Neural progenitor cell (in vitro differentiated cells): ENCODE data around the gene KANSL3. TPM values are rescaled to one million over a fixed set of nuclear protein-coding genes. Genes with fewer than 3 reads are reported as not detected.

ENCODE experiments used
- DNase-seq: peaks from one replicate; pipeline ENCODE4 v3.0.0-alpha.2; 2016; ENCODE audit warnings: low spot score
- H2AFZ ChIP-seq: fragments of 200-600 bp; sonication (generic); replicated peaks from 2 replicates; pipeline ENCODE4 v1.6.1; 2016; ENCODE audit warnings: antibody characterized with exemption
- H3F3A ChIP-seq: fragments of 200-600 bp; sonication (generic); 2 replicates; pipeline ENCODE4 v1.6.1; 2016; ENCODE audit warnings: antibody characterized with exemption, low read depth
- H3K27ac ChIP-seq: fragments of 200-600 bp; sonication (generic); 2 replicates; pipeline ENCODE4 v1.5.1; 2016; ENCODE audit warnings: mild to moderate bottlenecking
- H3K27me3 ChIP-seq: fragments of 200-600 bp; sonication (generic); 2 replicates; pipeline ENCODE4 v1.6.1; 2016; ENCODE audit warnings: mild to moderate bottlenecking, moderate library complexity
- H3K36me3 ChIP-seq: fragments of 200-600 bp; sonication (generic); 2 replicates; pipeline ENCODE4 v1.5.1; 2016
- H3K4me1 ChIP-seq: fragments of 200-600 bp; sonication (generic); 2 replicates; pipeline ENCODE4 v1.6.1; 2016; ENCODE audit warnings: mixed run types
- H3K4me2 ChIP-seq: fragments of 200-600 bp; sonication (generic); 2 replicates; pipeline ENCODE4 v1.6.1; 2016
- H3K4me3 ChIP-seq: fragments of 200-600 bp; sonication (generic); 2 replicates; pipeline ENCODE4 v1.5.1; 2016
- H3K79me2 ChIP-seq: fragments of 200-600 bp; sonication (generic); 2 replicates; pipeline ENCODE4 v1.6.1; 2016; ENCODE audit warnings: low read depth
- H3K9ac ChIP-seq: fragments of 200-600 bp; sonication (generic); 2 replicates; pipeline ENCODE4 v1.6.1; 2016
- H3K9me3 ChIP-seq: fragments of 200-600 bp; sonication (generic); 2 replicates; pipeline ENCODE4 v1.5.1; 2016; ENCODE audit warnings: low read depth
- H4K20me1 ChIP-seq: fragments of 200-600 bp; sonication (generic); 2 replicates; pipeline ENCODE4 v1.6.1; 2016; ENCODE audit warnings: low read depth
- H3K27ac Mint-ChIP-seq: 3 replicates; pipeline ENCODE4 v1.8.0; 2021; ENCODE audit warnings: mixed read lengths
- H3K27me3 Mint-ChIP-seq: 2 replicates; pipeline ENCODE4 v1.8.0; 2022; ENCODE audit warnings: low read depth, mild to moderate bottlenecking, inconsistent platforms, moderate library complexity, mixed read lengths; ENCODE audit not compliant: insufficient read depth
- H3K36me3 Mint-ChIP-seq: 3 replicates; pipeline ENCODE4 v1.8.0; 2021; ENCODE audit warnings: mixed read lengths
- H3K4me1 Mint-ChIP-seq: 3 replicates; pipeline ENCODE4 v1.8.0; 2021; ENCODE audit warnings: mixed read lengths
- H3K4me3 Mint-ChIP-seq: 3 replicates; pipeline ENCODE4 v1.8.0; 2021; ENCODE audit warnings: mild to moderate bottlenecking, moderate library complexity, mixed read lengths
- H3K9me3 Mint-ChIP-seq: 3 replicates; pipeline ENCODE4 v1.8.0; 2020; ENCODE audit warnings: mixed read lengths
- CTCF ChIP-seq: fragments of 200-600 bp; sonication (generic); IDR thresholded peaks from 2 replicates; pipeline ENCODE4 v1.5.1; 2017; ENCODE audit warnings: antibody characterized with exemption, mild to moderate bottlenecking
- EZH2 ChIP-seq: fragments of 200-600 bp; sonication (generic); IDR thresholded peaks from 2 replicates; pipeline ENCODE4 v1.6.1; 2017; ENCODE audit warnings: antibody characterized with exemption, mild to moderate bottlenecking, moderate library complexity
- EZH2phosphoT487 ChIP-seq: fragments of 200-600 bp; sonication (generic); IDR thresholded peaks from 2 replicates; pipeline ENCODE4 v1.6.1; 2017; ENCODE audit warnings: antibody characterized with exemption
- total RNA-seq: library from RNA; depleted of rRNA; stranded (reverse); fragments of >200 nt; gene quantifications from 2 replicates; pipeline ENCODE4 v1.2.3, GENCODE V29; 2015; ENCODE audit warnings: low replicate concordance

The KANSL3 gene
- total RNA-seq, 1 donor from 2014 or later = 32.9 TPM

GRCh38 chr2:96636551-96637171 lies 1.5 kb downstream of the KANSL3 start:
- no peak overlapping the region for H3K9ac ChIP-seq
- DNase-seq = no peak
- Mint-ChIP-seq H3K36me3 (peaks cover 10% of the 10 kb centered on the region), H3K9me3 (no peaks in the 10 kb centered on the region), H3K4me3 (peak overlapping the region; percentile 94), H3K4me1 (peaks cover 16% of the 10 kb centered on the region), H3K27me3 (peaks cover 3% of the 10 kb centered on the region), H3K27ac (no peak overlapping the region)
- no peak overlapping the region for H3K27ac ChIP-seq
- no peaks in the 10 kb centered on the region for H3F3A ChIP-seq
- no peak for TF ChIP-seq EZH2
- TF ChIP-seq CTCF = no peak
- no peak for TF ChIP-seq EZH2phosphoT487
- no peak overlapping the region for H2AFZ ChIP-seq
- peaks cover 5% of the 10 kb centered on the region for H3K27me3 ChIP-seq
- H4K20me1 ChIP-seq = peaks cover 38% of the 10 kb centered on the region
- peak overlapping the region; percentile 78 for H3K4me2 ChIP-seq
- no peaks in the 10 kb centered on the region for H3K9me3 ChIP-seq
- H3K4me3 ChIP-seq = peak overlapping the region; percentile 72
- H3K4me1 ChIP-seq = peaks cover 11% of the 10 kb centered on the region
- peaks cover 53% of the 10 kb centered on the region for H3K79me2 ChIP-seq
- H3K36me3 ChIP-seq = no peaks in the 10 kb centered on the region

GRCh38 chr2:96633641-96634040 lies 4.5 kb downstream of the KANSL3 start:
- DNase-seq = no peak
- Histone ChIP-seq H3K27me3 (no peaks in the 10 kb centered on the region), H3K79me2 (peaks cover 72% of the 10 kb centered on the region), H3K4me2 (no peak overlapping the region), H3F3A (peaks cover 4% of the 10 kb centered on the region), H3K36me3 (peaks cover 11% of the 10 kb centered on the region), H3K4me3 (no peak overlapping the region), H4K20me1 (peaks cover 38% of the 10 kb centered on the region), H3K9ac (no peak overlapping the region), H3K27ac (no peak overlapping the region), H3K4me1 (peaks cover 11% of the 10 kb centered on the region), H3K9me3 (no peaks in the 10 kb centered on the region), H2AFZ (no peak overlapping the region)
- TF ChIP-seq CTCF (no peak), EZH2 (no peak), EZH2phosphoT487 (no peak)
- Mint-ChIP-seq H3K4me1 (peaks cover 16% of the 10 kb centered on the region), H3K9me3 (no peaks in the 10 kb centered on the region), H3K36me3 (peaks cover 29% of the 10 kb centered on the region), H3K27ac (no peak overlapping the region), H3K4me3 (no peak overlapping the region), H3K27me3 (peaks cover 3% of the 10 kb centered on the region)

DNA sequence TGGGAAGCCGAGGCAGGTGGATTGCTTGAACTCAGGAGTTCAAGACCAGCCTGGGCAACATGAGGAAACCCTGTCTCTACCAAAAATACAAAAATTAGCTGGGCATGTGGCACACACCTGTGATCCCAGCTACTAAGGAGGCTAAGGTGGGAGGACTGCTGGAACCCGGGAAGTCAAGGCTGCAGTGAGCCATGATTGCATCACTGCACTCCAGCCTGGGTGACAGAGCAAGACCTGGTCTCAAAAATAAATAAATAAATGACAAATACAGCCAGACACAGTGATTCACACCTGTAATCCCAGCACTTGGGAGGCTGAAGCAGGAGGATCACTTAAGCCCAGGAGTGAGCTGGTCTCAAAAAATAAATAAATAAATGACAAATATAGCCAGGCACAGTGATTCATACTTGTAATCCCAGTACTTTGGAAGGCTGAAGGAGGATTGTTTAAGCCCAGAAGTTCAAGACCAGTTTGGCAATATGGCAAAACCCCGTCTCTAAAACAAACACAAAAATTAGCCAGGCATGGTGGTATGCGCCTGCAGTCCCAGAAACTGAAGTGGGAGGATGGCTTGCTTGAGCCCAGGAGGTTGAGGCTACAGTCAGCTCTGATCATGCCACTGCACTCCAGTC lies 6.2 kb downstream of the KANSL3 start:
- H3K4me3 Mint-ChIP-seq = no peak overlapping the region
- H3K9me3 Mint-ChIP-seq = no peaks in the 10 kb centered on the region
- H2AFZ ChIP-seq = no peak overlapping the region
- H3K9me3 ChIP-seq = no peaks in the 10 kb centered on the region
- peaks cover 32% of the 10 kb centered on the region for H3K36me3 Mint-ChIP-seq
- H3K79me2 ChIP-seq = peaks cover 74% of the 10 kb centered on the region
- H3K27ac ChIP-seq = no peak overlapping the region
- no peak for DNase-seq
- H3K9ac ChIP-seq = no peak overlapping the region
- H3K27me3 Mint-ChIP-seq = no peaks in the 10 kb centered on the region
- H3K4me3 ChIP-seq = no peak overlapping the region
- H3K27me3 ChIP-seq = no peaks in the 10 kb centered on the region
- peaks cover 33% of the 10 kb centered on the region for H4K20me1 ChIP-seq
- no peak for TF ChIP-seq CTCF
- TF ChIP-seq EZH2 = no peak
- no peak for TF ChIP-seq EZH2phosphoT487
- peaks cover 11% of the 10 kb centered on the region for H3K36me3 ChIP-seq
- H3K27ac Mint-ChIP-seq = no peak overlapping the region
- peaks cover 9% of the 10 kb centered on the region for H3K4me1 ChIP-seq
- H3K4me1 Mint-ChIP-seq = peaks cover 11% of the 10 kb centered on the region
- peaks cover 4% of the 10 kb centered on the region for H3F3A ChIP-seq
- no peak overlapping the region for H3K4me2 ChIP-seq
